ENCODE data around the gene TXLNA.

DNA sequence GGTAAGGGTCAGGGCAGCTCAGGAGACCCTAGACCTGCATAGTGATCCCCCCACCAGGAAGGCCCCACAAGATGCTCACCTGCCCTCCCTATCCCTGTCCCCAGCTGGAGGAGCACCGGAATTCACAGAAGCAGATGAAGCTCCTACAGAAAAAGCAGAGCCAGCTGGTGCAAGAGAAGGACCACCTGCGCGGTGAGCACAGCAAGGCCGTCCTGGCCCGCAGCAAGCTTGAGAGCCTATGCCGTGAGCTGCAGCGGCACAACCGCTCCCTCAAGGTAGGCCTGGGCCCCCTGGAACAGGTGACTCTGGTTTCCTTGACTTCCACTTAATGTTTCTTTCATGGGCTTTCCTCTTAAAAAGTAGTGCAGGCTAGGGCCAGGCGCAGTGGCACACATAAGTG, 8.4 kb downstream of the TXLNA start:
- TF ChIP-seq CTCF (IDR thresholded peaks at IDR 0.05; ENCODE audit: insufficient read depth, low read length, poor library complexity, severe bottlenecking) (no peak), EZH2phosphoT487 (conservative IDR thresholded peaks at IDR 0.05; ENCODE audit: low read length) (no peak)
